GM12878 (cell line): ENCODE data around the gene SHMT1. TPM values are rescaled to one million over a fixed set of nuclear protein-coding genes. Genes with fewer than 3 reads are reported as not detected.
"Not testable (repeated sequence)": the region's sequence is repeated elsewhere in the genome, so short reads cannot be mapped to it uniquely, and the experiment has no call there.

Source experiments
- ATAC-seq: fragments of 200-7000 bp; cut with Tn5 transposase; 3 replicates; pipeline ENCODE4 v1.9.1; 2020; ENCODE audit warnings: mild to moderate bottlenecking, moderate library complexity
- BruUV-seq: library from RNA; stranded (reverse); fragments of 400-500 nt; replicated peaks from 2 replicates; lab custom pipeline; 2021; lab: Mats Ljungman, UMichigan
- CTCF ChIA-PET: fragments of 300-600 bp; sonication (Branson Sonifier 250); formaldehyde crosslinking; extraction: SDS; loops from one replicate; lab custom pipeline; 2021; ENCODE audit warnings: inconsistent platforms; lab: Yijun Ruan, JAX
- POLR2A ChIA-PET: fragments of 350-600 bp; formaldehyde crosslinking; extraction: SDS; loops from one replicate; lab custom pipeline; 2021; ENCODE audit warnings: inconsistent platforms; lab: Charles Lee
- RAD21 ChIA-PET: fragments of 300-600 bp; sonication (Branson Sonifier 250); formaldehyde crosslinking; loops from one replicate; lab custom pipeline; 2023; ENCODE audit warnings: antibody characterized with exemption; ENCODE audit not compliant: unreplicated experiment; lab: Charles Lee
- SMC1A ChIA-PET: fragments of 300-600 bp; sonication (Branson Sonifier 250); formaldehyde crosslinking; loops from one replicate; lab custom pipeline; 2023; ENCODE audit not compliant: unreplicated experiment, uncharacterized antibody; lab: Charles Lee
- DNase-seq: peaks from one replicate; pipeline ENCODE4 v3.0.0-alpha.2; 2011; ENCODE audit warnings: low read depth, low spot score
- FAIRE-seq: peaks from 3 replicates; lab custom pipeline; 2011; peaks lifted over from hg19 to GRCh38; lab: Jason Lieb, UNC
- H2AFZ ChIP-seq: 2 replicates; pipeline ENCODE4 v1.6.0; 2011; ENCODE audit warnings: low read depth, low read length, control low read depth; ENCODE audit not compliant: control insufficient read depth
- H3K27ac ChIP-seq: 2 replicates; pipeline ENCODE4 v1.5.1; 2011; ENCODE audit warnings: control low read depth; ENCODE audit not compliant: control insufficient read depth, insufficient read depth
- H3K27me3 ChIP-seq, 2 experiments: replicated peaks in 1 of 2; 2 replicates each; pipeline versions ENCODE4 v1.6.0 to v1.6.1; 2011; ENCODE audit warnings: low read length in 1 of 2; ENCODE audit not compliant: control insufficient read depth in 2 of 2, insufficient read depth in 2 of 2
- H3K36me3 ChIP-seq, 2 experiments: 2 replicates each; pipeline ENCODE4 v1.5.1; 2011; ENCODE audit warnings: low read length in 1 of 2; ENCODE audit not compliant: control insufficient read depth in 2 of 2, insufficient read depth in 2 of 2
- H3K4me1 ChIP-seq: 2 replicates; pipeline ENCODE4 v1.6.1; 2011; ENCODE audit warnings: mild to moderate bottlenecking, low read length, moderate library complexity, mixed read lengths; ENCODE audit not compliant: control insufficient read depth, insufficient read depth
- H3K4me2 ChIP-seq: 2 replicates; pipeline ENCODE4 v1.6.0; 2011; ENCODE audit warnings: control low read depth; ENCODE audit not compliant: control insufficient read depth, insufficient read depth
- H3K4me3 ChIP-seq: fragments of 200-600 bp; sonication (generic); 2 replicates; pipeline ENCODE4 v1.5.1; 2016
- H3K79me2 ChIP-seq: 2 replicates; pipeline ENCODE4 v1.6.0; 2011; ENCODE audit warnings: low read length; ENCODE audit not compliant: control insufficient read depth, insufficient read depth
- H3K9ac ChIP-seq: 2 replicates; pipeline ENCODE4 v1.8.0; 2011; ENCODE audit warnings: low read length, control low read depth, mixed read lengths; ENCODE audit not compliant: control insufficient read depth, insufficient read depth
- H3K9me3 ChIP-seq: replicated peaks from 3 replicates; pipeline ENCODE4 v1.5.1; 2011; ENCODE audit warnings: mild to moderate bottlenecking, low read length; ENCODE audit not compliant: control insufficient read depth, insufficient read depth
- H4K20me1 ChIP-seq: 2 replicates; pipeline ENCODE4 v1.6.0; 2011; ENCODE audit not compliant: control insufficient read depth, insufficient read depth
- NFIC ChIP-seq: IDR thresholded peaks from 2 replicates; pipeline ENCODE4 v1.6.1; 2012; ENCODE audit warnings: low read depth, mild to moderate bottlenecking, inconsistent platforms, low read length, moderate library complexity
- POLR2AphosphoS2 ChIP-seq: IDR thresholded peaks from 2 replicates; pipeline ENCODE4 v1.6.1; 2011; ENCODE audit warnings: low read depth, mild to moderate bottlenecking, low read length, improper control_type of control experiment, moderate library complexity
- TCF12 ChIP-seq: IDR thresholded peaks from 2 replicates; pipeline ENCODE4 v1.6.1; 2011; ENCODE audit warnings: low read depth, mild to moderate bottlenecking, low read length
- WGBS: methylation state at CpG from one replicate; pipeline ENCODE4 v1.1.6; 2016; ENCODE audit warnings: low lambda C conversion rate; ENCODE audit not compliant: insufficient replicate concordance, insufficient coverage; ENCODE audit errors: missing lambda C conversion rate; 5-methylcytosine and 5-hydroxymethylcytosine counted together
- in situ Hi-C: fragments of 300-500 bp; cut with MboI; formaldehyde crosslinking; loops from 9 replicates; pipeline ENCODE4 v1.14.3; 2018; ENCODE audit warnings: mixed read lengths
- intact Hi-C: fragments of 100-400 bp; cut with micrococcal nuclease; formaldehyde crosslinking; loops from one replicate; pipeline ENCODE4 v1.14.2; 2022; ENCODE audit not compliant: unreplicated experiment
- polyA plus RNA-seq, 11 experiments: library from polyadenylated mRNA; depleted of rRNA in 4 of 11; unstranded in 6 of 11; stranded (reverse) in 5 of 11; fragments of >200 nt; fragmentation: Nextera tagmentation in 4 of 11; fragmentation: Illumina TruSeq in 1 of 11; extraction: Ambion mirVana in 4 of 11; extraction: Trizol in 1 of 11; gene quantifications; 1 replicate in 1 of 11; 2 replicates in 10 of 11; pipeline versions ENCODE4 v1.2.1 to v1.2.3, GENCODE V29; 2011 to 2016; ENCODE audit warnings: inconsistent platforms in 2 of 11, missing spikeins in 2 of 11, low read depth in 1 of 11
- total RNA-seq, 4 experiments: library from RNA; depleted of rRNA in 3 of 4; stranded (reverse); fragments of >200 nt in 3 of 4; fragmentation: Illumina TruSeq in 1 of 4; extraction: Trizol in 1 of 4; gene quantifications; 2 replicates each; pipeline versions ENCODE4 v1.2.1 to v1.2.3, GENCODE V29; 2013 to 2021

The SHMT1 gene
- total and polyA plus RNA-seq, 10 of the 15 experiments (the other 5 are each of a cell fraction or from before 2014, with no cell fraction given): 5.2 to 60.1 (median 34.6) TPM

DNA sequence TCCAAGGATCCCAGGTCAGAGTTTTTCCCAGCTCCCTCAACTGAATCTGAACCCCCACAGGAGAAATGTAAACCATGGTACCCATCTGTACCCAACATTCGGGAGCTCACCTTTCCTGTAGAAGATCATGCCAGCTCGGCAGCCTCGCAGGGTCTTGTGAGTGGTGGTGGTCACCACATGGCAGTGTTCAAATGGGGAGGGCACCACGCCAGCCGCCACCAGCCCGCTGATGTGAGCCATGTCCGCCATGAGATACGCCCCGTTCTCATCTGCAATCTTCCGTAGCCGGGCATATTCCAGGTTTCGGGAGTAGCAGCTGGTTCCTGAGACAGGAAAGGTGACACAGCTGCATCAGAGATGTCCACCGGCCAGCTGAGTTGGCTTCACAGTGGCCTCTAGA, 23.4 kb downstream of the SHMT1 start:
- WGBS: 98% methylated on average over 13 of the region's 13 CpGs
- BruUV-seq: no TSS peak

DNA sequence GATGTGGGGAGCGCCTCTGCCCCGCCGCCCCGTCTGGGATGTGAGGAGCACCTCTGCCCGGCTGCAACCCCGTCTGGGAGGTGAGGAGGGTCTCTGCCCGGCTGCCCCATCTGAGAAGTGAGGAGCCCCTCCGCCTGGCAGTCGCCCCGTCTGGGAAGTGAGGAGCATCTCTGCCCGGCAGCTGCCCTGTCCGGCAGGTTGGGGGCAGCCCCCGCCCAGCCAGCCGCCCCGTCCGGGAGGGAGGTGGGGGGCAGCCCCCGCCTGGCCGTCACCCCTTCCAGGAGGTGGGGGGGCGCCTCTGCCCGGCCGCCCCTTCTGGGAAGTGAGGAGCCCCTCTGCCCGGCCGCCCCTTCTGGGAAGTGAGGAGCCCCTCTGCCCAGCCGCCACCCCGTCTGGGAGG, 25.2 kb downstream of the SHMT1 start:
- 98% methylated on average over 17 of the region's 25 CpGs for WGBS
- H3K4me3 ChIP-seq, H3K27me3 ChIP-seq, H3K4me1 ChIP-seq, H3K9ac ChIP-seq, H3K9me3 ChIP-seq, RAD21 ChIA-PET, POLR2A ChIA-PET, H3K79me2 ChIP-seq, SMC1A ChIA-PET, H4K20me1 ChIP-seq, H2AFZ ChIP-seq, FAIRE-seq, BruUV-seq, H3K27ac ChIP-seq, ATAC-seq, DNase-seq, intact Hi-C loops, in situ Hi-C loops, H3K4me2 ChIP-seq: not testable (repeated sequence)
- CTCF ChIA-PET: interaction anchor here (0.6 kb wide), 1 partner anchor 50 kb away, joined by 3 read pairs; no protein-coding TSS in a partner anchor
- H3K36me3 ChIP-seq: peaks cover 3 to 13% of the 10 kb centered on the region in 2 experiments

More for the DNA sequence above, 23.4 kb downstream of the SHMT1 start:
- CTCF ChIA-PET: no interaction called here
- peaks cover 3% of the 10 kb centered on the region for H3K4me1 ChIP-seq
- in situ Hi-C loops (no loop called here), intact Hi-C loops (no loop called here)
- no peak overlapping the region for H3K4me3 ChIP-seq
- H3K4me2 ChIP-seq: no peak overlapping the region
- SMC1A ChIA-PET: interaction anchor here (0.9 kb wide), 1 partner anchor 19 kb away, joined by 3 read pairs; no protein-coding TSS in a partner anchor
- no peaks in the 10 kb centered on the region for H4K20me1 ChIP-seq
- no peaks in the 10 kb centered on the region for H3K27me3 ChIP-seq
- ATAC-seq (no peak), DNase-seq (no peak), FAIRE-seq (no peak)
- H3K79me2 ChIP-seq: no peaks in the 10 kb centered on the region
- POLR2A ChIA-PET: no interaction called here
- TF ChIP-seq POLR2AphosphoS2 (no peak), TCF12 (no peak), NFIC (no peak)
- peaks cover 5 to 13% of the 10 kb centered on the region in 2 experiments for H3K36me3 ChIP-seq
- no peak overlapping the region for H2AFZ ChIP-seq
- RAD21 ChIA-PET: no interaction called here
- H3K9ac ChIP-seq: no peak overlapping the region
- H3K9me3 ChIP-seq: no peaks in the 10 kb centered on the region
- H3K27ac ChIP-seq: no peak overlapping the region
